ENCODE measurements around the gene EIF3D.

GRCh38 chr22:36562261-36562835 lies 33.4 kb upstream of the EIF3D start:
- no peak for TF ChIP-seq KLF8 (tag by site-specific recombination; IDR thresholded peaks at IDR 0.05)
- TF ChIP-seq ZBTB8A (tag by site-specific recombination; IDR thresholded peaks at IDR 0.05): no peak
- TF ChIP-seq CTCF (tag by site-specific recombination; IDR thresholded peaks at IDR 0.05): no peak
- TF ChIP-seq ZFP69B (tag by site-specific recombination; IDR thresholded peaks at IDR 0.05): no peak
- no peak for TF ChIP-seq PATZ1 (tag by site-specific recombination; IDR thresholded peaks at IDR 0.05)
- no peak for TF ChIP-seq EGR2 (tag by site-specific recombination; IDR thresholded peaks at IDR 0.05; ENCODE audit: low read depth)
- no peak for TF ChIP-seq ZNF548 (tag by site-specific recombination; IDR thresholded peaks at IDR 0.05)
- no peak for TF ChIP-seq ZNF610 (tag by site-specific recombination; IDR thresholded peaks at IDR 0.05; ENCODE audit: borderline replicate concordance)
